ENCODE data around the gene GPANK1.
A peak's percentile ranks its signal among the peaks of the same experiment; 100 is the strongest.

GPANK1 gene

DNA sequence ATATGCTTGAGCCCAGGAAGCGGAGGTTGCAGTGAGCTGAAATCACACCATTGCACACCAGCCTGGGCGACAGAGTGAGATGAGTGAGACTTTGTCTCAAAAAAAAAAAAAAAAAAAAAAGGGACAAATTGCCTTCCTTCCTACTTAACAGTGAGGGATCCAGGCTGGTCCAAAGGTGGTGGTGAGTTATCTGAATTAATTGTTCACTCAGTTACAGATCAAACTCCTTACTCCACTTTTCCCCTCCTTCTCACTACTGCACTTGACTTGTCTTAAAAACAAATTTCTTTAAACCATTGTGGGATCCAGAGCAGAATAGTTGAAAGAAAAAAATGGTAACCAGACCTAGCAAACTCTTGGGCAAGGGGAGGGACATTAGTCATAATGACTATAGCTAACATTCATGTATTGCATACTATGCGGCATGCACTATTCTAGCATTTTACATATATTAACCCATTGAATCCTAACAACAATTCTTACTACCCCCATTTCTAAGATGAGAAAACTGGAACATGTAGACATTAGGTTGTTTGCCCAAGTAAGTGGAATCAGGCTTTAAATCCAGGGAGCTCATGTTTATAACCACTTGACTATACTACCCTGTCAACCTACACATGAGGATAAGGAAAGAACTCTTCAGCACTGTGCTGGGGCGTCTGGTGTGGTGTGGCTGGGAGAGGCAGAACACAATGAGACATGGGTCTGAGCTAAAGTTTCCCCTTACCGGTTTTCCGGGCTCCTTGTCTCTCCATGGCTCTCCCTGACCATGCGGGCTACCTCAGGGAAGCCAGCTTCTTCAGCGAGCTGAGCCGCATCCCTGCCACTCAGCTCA, 1.5 kb downstream of the GPANK1 start:
- no peaks in the 10 kb centered on the region for H3K27me3 ChIP-seq (replicated peaks; ENCODE audit: control insufficient read depth, insufficient read depth, low read length)
- DNase-seq (ENCODE audit: extremely low read depth, insufficient read length), result no peak
- H3K36me3 ChIP-seq (ENCODE audit: control insufficient read depth, insufficient read depth, low read length), result peaks cover 15% of the 10 kb centered on the region
- TF ChIP-seq, protein P1, sequence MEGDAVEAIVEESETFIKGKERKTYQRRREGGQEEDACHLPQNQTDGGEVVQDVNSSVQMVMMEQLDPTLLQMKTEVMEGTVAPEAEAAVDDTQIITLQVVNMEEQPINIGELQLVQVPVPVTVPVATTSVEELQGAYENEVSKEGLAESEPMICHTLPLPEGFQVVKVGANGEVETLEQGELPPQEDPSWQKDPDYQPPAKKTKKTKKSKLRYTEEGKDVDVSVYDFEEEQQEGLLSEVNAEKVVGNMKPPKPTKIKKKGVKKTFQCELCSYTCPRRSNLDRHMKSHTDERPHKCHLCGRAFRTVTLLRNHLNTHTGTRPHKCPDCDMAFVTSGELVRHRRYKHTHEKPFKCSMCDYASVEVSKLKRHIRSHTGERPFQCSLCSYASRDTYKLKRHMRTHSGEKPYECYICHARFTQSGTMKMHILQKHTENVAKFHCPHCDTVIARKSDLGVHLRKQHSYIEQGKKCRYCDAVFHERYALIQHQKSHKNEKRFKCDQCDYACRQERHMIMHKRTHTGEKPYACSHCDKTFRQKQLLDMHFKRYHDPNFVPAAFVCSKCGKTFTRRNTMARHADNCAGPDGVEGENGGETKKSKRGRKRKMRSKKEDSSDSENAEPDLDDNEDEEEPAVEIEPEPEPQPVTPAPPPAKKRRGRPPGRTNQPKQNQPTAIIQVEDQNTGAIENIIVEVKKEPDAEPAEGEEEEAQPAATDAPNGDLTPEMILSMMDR (IDR thresholded peaks at IDR 0.05; ENCODE audit: insufficient read depth, low read length, poor library complexity, severe bottlenecking), result no peak
- peak overlapping the region; percentile 92 for H3K4me3 ChIP-seq (replicated peaks; ENCODE audit: low read depth, low read length)

DNA sequence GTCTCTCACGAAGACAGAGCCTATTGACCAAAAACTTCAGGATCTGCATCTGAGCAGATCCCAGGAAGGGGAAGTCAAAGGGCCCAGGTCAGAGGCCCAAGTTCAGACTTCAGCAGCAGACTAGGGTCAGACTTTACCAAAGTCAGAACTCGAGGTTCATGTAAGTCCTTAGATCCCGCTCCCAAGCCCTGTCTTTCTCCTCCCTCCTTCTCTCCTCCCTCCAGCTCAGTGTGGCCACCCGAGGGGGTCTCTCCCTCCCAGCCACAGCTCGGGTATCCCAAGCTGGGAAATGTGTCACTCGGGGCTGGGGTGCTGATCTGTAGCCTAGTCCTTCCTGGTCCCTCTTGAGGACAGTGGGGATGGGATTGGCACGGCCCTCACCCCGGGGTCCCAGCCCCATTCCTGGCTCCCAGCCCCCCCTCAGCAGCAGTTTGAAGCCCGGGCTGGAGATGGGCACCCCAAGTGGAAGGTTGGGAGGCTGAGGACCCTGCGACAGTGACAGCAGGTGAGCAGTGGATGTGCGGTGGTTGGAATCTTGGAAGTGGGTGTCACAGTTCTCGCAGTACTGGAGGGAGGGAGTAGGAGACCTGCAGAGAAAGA, 2.6 kb downstream of the GPANK1 start:
- no peak for DNase-seq (ENCODE audit: extremely low read depth, insufficient read length)
- Histone ChIP-seq H3K4me3 (replicated peaks; ENCODE audit: low read depth, low read length) (no peak overlapping the region), H3K36me3 (ENCODE audit: control insufficient read depth, insufficient read depth, low read length) (peaks cover 13% of the 10 kb centered on the region), H3K27me3 (replicated peaks; ENCODE audit: control insufficient read depth, insufficient read depth, low read length) (no peaks in the 10 kb centered on the region)
- TF ChIP-seq, protein P1 (IDR thresholded peaks at IDR 0.05; ENCODE audit: insufficient read depth, low read length, poor library complexity, severe bottlenecking), result no peak

DNA sequence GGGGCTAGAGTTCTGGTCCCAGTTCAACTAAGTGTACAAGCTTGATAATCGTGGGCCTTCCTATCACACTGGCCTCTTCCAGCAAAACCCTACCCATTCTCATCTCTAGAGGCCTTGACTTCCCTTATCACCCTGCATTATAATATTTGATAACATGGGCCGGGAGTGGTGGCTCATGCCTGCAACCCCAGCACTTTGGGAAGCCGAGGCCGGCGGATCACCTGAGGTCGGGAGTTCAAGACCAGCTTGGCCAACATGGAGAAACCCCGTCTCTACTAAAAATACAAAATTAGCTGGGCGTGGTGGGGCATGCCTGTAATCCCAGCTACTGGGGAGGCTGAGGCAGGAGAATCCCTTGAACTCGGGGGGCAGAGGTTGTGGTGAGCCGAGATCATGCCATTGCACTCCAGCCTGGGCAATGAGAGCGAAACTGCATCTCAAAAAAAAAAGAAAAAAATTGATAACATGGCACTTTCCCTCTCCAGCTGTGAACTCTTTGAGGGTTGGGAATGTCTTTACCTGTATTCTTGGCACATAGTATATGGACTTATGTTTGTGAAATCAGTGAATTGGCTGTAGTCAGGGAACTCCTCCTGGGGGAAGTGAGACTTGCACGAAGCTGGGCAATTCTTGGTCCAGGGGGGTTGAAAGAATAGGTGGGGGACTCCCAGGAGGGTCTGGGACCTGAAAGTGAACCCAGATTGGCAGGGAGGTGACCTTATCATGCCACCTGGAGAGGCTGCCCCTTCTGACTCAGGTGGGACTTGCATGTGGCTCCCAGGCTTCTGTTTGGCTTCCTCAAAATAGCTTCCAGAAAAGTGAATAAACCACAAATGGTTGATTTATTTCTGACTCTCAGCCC, 3.3 kb downstream of the GPANK1 start:
- peak overlapping the region; percentile 92 for H3K4me3 ChIP-seq (replicated peaks; ENCODE audit: low read depth, low read length)
- TF ChIP-seq, protein P1 (IDR thresholded peaks at IDR 0.05; ENCODE audit: insufficient read depth, low read length, poor library complexity, severe bottlenecking), result no peak
- peaks cover 11% of the 10 kb centered on the region for H3K36me3 ChIP-seq (ENCODE audit: control insufficient read depth, insufficient read depth, low read length)
- DNase-seq (ENCODE audit: extremely low read depth, insufficient read length), result no peak
- H3K27me3 ChIP-seq (replicated peaks; ENCODE audit: control insufficient read depth, insufficient read depth, low read length), result no peaks in the 10 kb centered on the region

DNA sequence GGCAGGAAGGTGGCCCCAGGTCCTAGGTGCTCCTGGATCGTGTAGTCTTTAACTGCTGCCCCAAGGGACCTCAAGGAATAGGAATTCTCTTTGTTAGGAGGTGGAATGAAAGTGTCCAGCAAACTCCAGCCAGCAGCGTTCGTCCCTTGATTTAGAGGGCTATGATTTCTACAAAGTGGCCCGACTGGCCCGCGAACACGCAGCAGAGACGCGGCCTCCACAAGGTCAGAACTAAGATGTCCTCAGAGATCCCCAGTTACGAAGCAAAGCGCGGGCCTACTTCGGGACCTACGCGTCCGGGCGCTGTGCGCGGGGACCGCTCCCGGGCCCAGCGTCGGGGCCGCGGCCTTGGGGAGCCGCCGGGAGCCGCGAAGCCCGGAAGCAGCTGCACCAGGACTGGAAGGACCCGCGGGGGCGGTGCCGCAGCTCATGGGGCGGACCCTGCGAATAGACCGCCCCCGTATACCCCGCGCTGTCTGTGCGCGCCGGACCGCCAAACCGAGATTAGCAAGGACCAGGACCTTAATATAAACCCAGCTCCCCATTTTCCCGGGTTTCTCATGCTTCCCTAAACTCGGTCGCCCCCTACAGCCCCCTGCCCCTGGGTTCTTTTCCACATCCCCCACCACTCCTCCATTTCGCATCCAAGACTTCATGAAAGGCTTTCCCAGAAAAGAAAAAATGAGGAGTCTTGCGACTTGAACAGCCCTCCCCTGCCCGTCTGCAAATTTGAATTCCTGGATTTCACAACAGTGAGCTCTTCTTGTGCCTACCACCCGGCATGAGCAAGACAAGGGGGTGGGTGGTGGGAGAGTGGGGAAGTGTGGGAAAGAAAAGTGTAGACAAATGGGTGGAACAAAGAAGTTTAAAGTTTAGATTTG, 4.2 kb downstream of the GPANK1 start, which contains the start of gene C6orf47:
C6orf47 (minus strand) TSS at position 398 of the 881 bp plus-strand sequence. CDS start 831 bp downstream, outside the sequence.
- H3K36me3 ChIP-seq (ENCODE audit: control insufficient read depth, insufficient read depth, low read length), result peaks cover 11% of the 10 kb centered on the region
- H3K27me3 ChIP-seq (replicated peaks; ENCODE audit: control insufficient read depth, insufficient read depth, low read length), result no peaks in the 10 kb centered on the region
- TF ChIP-seq, protein P1 (IDR thresholded peaks at IDR 0.05; ENCODE audit: insufficient read depth, low read length, poor library complexity, severe bottlenecking), result no peak
- peak; percentile 88 for DNase-seq (ENCODE audit: extremely low read depth, insufficient read length)
- H3K4me3 ChIP-seq (replicated peaks; ENCODE audit: low read depth, low read length), result peak within 1 kb of the TSS; percentile 92
